Measurements from ENCODE around the gene SMAD6. TPM values are rescaled to one million over a fixed set of nuclear protein-coding genes. Genes with fewer than 3 reads are reported as not detected.

SMAD6 gene
- total RNA-seq, 4 donors from 2014 or later, result 9.4 to 18.9 (median 14.3) TPM

DNA sequence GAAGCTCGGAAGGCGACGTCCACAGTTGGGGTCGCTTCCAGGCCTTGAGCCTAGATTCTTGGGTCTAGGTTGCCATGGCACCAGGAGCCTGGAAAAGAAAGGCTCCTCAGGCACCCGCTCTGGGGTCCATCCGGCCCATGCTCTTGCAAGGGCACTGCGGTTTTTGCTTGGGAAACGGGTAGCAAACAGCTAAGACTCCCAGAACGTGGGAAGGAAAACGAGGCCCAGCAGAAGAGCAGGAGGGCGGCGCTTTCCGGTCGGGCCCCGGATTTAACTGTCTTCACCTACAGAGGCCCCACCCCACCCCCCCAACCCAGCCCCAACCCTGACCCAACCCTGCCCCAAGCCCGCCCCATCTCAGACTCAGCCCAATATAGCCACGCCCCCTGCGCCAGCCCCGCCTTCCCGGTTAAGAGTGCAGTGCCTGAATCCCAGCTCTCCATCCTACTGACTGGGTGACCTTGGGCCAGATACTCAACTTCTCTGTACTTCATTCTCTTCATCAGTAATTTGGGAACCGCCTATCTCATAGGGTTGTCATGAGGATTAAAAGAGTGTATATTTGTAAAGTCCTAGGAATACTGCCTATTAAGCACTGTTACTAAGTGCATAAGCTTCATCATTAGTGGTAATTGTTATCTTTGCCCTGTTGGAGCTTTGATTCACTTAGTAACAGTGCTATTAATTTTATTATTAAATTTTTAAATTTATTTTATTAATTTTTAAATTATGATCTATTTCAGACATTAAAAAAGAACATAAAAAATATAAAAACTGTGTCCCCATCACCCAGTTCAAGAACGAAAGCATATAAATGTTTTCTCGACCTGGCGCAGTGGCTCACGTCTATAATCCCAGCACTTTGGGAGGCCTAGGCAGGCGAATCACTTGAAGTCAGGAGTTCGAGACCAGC, 28.4 kb upstream of the SMAD6 start:
- Histone ChIP-seq H3K27ac (replicated peaks in 1 of 4) (no peak overlapping the region), H3K9me3 (no peaks in the 10 kb centered on the region), H3K27me3 (no peaks in the 10 kb centered on the region), H3K4me3 (no peak overlapping the region), H3K36me3 (no peaks in the 10 kb centered on the region), H3K4me1 (peaks cover 0 to 5% (median 0%) of the 10 kb centered on the region in 4 donors)
- TF ChIP-seq POLR2AphosphoS5 (IDR thresholded peaks at IDR 0.05) (no peak), CTCF (IDR thresholded peaks at IDR 0.05) (no peak), EP300 (IDR thresholded peaks at IDR 0.05) (no peak), POLR2A (IDR thresholded peaks at IDR 0.05; ENCODE audit: low read depth) (no peak)
- no peak for DNase-seq (ENCODE audit: extremely low spot score)
- 72% methylated on average over 26 of the region's 27 CpGs for WGBS
- intact Hi-C loops (cut with DNase I), result no loop called here

GRCh38 chr15:66674756-66675155, 27.3 kb upstream of the SMAD6 start:
- H3K27ac ChIP-seq (replicated peaks in 1 of 4), result no peak overlapping the region
- no peak overlapping the region for H3K4me3 ChIP-seq
- H3K27me3 ChIP-seq, result no peaks in the 10 kb centered on the region
- 74% methylated on average over 4 of the region's 4 CpGs for WGBS
- peaks cover 0 to 13% (median 0%) of the 10 kb centered on the region in 4 donors for H3K4me1 ChIP-seq
- no peak for DNase-seq (ENCODE audit: extremely low spot score)
- intact Hi-C loops (cut with DNase I), result no loop called here
- TF ChIP-seq POLR2AphosphoS5 (IDR thresholded peaks at IDR 0.05) (no peak), EP300 (IDR thresholded peaks at IDR 0.05) (no peak), POLR2A (IDR thresholded peaks at IDR 0.05; ENCODE audit: low read depth) (no peak)
- no peaks in the 10 kb centered on the region for H3K9me3 ChIP-seq
- no peaks in the 10 kb centered on the region for H3K36me3 ChIP-seq

DNA sequence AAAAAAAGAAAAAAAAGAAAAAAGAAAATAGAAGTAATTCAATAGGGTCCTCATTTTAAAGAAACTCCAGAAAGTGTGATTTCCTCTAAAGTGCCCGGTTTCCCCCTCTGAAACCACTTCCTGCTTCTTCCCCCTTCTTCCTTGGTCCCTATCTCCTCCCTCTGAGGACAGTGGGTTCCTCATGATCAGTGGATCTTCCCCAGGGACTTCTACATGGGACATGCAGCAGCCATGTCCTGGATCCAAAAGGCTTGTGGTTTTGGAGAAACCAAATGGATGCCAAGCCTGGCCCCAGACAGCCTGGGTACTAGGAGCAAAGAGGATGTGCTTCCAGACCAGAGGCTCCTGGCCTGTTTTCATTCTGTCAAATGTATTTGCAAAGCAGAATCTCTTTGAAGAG, 26.6 kb upstream of the SMAD6 start:
- Histone ChIP-seq H3K4me3 (no peak overlapping the region), H3K4me1 (peaks cover 0 to 13% (median 0%) of the 10 kb centered on the region in 4 donors), H3K36me3 (no peaks in the 10 kb centered on the region), H3K27me3 (no peaks in the 10 kb centered on the region), H3K9me3 (no peaks in the 10 kb centered on the region), H3K27ac (replicated peaks in 1 of 4) (no peak overlapping the region)
- DNase-seq (ENCODE audit: extremely low spot score), result no peak
- 60% methylated on average over 1 of the region's 1 CpG for WGBS
- TF ChIP-seq CTCF (IDR thresholded peaks at IDR 0.05), result no peak
- TF ChIP-seq POLR2A (IDR thresholded peaks at IDR 0.05; ENCODE audit: low read depth), result no peak
- TF ChIP-seq EP300 (IDR thresholded peaks at IDR 0.05), result no peak
- no peak for TF ChIP-seq POLR2AphosphoS5 (IDR thresholded peaks at IDR 0.05)
- intact Hi-C loops (cut with DNase I), result no loop called here

GRCh38 chr15:66677336-66677735, 24.7 kb upstream of the SMAD6 start:
- H3K27me3 ChIP-seq, result no peaks in the 10 kb centered on the region
- intact Hi-C loops (cut with DNase I), result no loop called here
- H3K4me3 ChIP-seq, result no peak overlapping the region
- H3K27ac ChIP-seq (replicated peaks in 1 of 4), result no peak overlapping the region
- peaks cover 0 to 13% (median 0%) of the 10 kb centered on the region in 4 donors for H3K4me1 ChIP-seq
- TF ChIP-seq POLR2A (IDR thresholded peaks at IDR 0.05; ENCODE audit: low read depth) (no peak), CTCF (IDR thresholded peaks at IDR 0.05) (no peak), POLR2AphosphoS5 (IDR thresholded peaks at IDR 0.05) (no peak), EP300 (IDR thresholded peaks at IDR 0.05) (no peak)
- H3K9me3 ChIP-seq, result peaks cover 0 to 9% (median 5%) of the 10 kb centered on the region in 4 donors
- no peaks in the 10 kb centered on the region for H3K36me3 ChIP-seq
- 100% methylated on average over 1 of the region's 1 CpG for WGBS
- no peak for DNase-seq (ENCODE audit: extremely low spot score)

DNA sequence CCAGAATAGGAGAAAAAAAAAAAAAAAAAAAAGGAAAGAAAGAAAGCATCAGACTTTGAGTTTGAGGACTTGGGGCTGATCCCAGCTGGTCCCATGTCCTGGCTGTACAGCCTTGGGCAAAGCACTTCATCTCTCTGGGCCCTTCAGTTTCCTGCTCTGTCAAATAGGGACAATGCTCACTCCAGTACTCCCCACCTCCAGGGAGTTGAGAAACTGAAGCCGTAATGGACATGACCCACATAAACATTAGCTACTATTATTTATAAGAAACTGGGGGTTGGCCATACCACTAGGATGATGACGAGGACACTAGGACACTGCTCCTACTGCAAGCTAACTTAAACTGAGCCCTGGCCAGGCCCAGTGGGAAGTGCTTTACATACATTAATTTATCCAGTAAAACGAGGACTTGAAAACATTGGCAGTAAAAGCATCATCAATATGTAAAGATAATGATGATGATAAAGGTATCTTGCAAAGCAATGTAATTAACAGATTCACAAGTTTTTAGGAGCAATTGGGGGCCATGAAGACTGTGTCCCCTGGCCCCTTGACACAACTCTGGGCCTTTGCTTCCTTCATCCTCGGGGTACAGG, 22.9 kb upstream of the SMAD6 start:
- H3K9me3 ChIP-seq, result peaks cover 0 to 9% (median 5%) of the 10 kb centered on the region in 4 donors
- intact Hi-C loops (cut with DNase I), result no loop called here
- TF ChIP-seq EP300 (IDR thresholded peaks at IDR 0.05) (no peak), POLR2A (IDR thresholded peaks at IDR 0.05; ENCODE audit: low read depth) (no peak), POLR2AphosphoS5 (IDR thresholded peaks at IDR 0.05) (no peak), CTCF (IDR thresholded peaks at IDR 0.05) (no peak)
- no peak for DNase-seq (ENCODE audit: extremely low spot score)
- H3K4me3 ChIP-seq, result no peak overlapping the region
- H3K27me3 ChIP-seq, result no peaks in the 10 kb centered on the region
- H3K4me1 ChIP-seq, result peaks cover 0 to 13% (median 0%) of the 10 kb centered on the region in 4 donors
- H3K27ac ChIP-seq (replicated peaks in 1 of 4), result no peak overlapping the region
- H3K36me3 ChIP-seq, result no peaks in the 10 kb centered on the region
- WGBS, result 77% methylated on average over 4 of the region's 4 CpGs
